GM10266 (cell line): ENCODE data around the gene GCFC2.

Experiments used
- DNase-seq: peaks from one replicate; pipeline ENCODE4 v3.0.0; 2012; ENCODE audit errors: extremely low spot score
- CTCF ChIP-seq: IDR thresholded peaks from 2 replicates; pipeline ENCODE4 v1.5.1; 2012; ENCODE audit warnings: mild to moderate bottlenecking, low read depth; ENCODE audit not compliant: control insufficient read depth, insufficient read depth; ENCODE audit errors: missing control alignments

Gene GCFC2

DNA sequence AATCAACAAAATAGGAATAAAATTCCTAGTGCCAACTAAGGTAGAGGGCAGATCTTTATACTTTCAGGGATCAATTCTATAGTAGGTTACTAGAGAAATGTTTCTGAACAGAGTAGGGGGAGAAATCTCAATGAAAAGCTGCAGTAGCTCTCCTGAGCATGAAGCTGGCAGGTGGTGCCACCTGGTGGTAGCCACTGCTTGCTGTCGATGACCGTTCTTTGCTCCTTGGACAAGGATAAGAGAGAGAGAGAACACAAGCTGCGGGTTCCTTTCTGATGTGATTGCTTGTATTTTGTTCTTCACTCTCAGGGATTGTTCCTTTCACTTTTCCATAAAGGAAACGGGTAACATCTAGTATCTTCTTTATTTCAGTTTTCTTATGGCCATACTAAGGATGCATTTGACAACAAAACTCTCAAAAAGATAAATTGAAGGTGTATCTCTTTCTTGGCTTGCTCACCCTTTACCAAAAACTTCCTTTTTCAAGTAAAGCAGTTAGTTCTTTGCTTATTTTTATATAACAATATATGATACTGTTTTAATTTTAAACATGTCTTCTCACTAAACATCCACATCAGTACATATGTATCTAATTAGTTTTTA, 82.7 kb downstream of the GCFC2 start:
- peak; percentile 58 for DNase-seq
- TF ChIP-seq CTCF, result peak; percentile 92

- no peak for TF ChIP-seq CTCF
Measured at GRCh38 chr2:75622929-75623328, 87.8 kb downstream of the GCFC2 start.

DNA sequence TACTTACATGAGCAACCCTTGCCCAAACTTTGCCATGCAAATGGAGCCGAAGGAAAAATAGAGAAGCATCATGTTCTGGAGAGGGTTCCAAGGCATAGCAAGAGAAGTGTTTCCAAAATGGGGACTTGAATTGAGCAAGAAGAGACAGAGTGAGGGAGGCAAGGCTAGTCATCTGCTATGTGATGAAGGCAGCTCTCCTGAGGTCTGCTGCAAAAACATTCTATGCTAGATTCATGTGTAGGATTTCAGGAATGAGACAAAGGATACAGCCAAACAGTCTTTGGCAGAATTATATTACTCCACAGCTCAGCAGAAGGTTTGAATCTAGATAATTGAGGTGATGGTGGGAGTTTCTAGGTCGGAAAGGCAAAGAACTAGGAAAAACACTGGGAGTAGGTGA, 88.2 kb downstream of the GCFC2 start:
- TF ChIP-seq CTCF, result no peak
- DNase-seq, result no peak

More at GRCh38 chr2:75622929-75623328, 87.8 kb downstream of the GCFC2 start:
- DNase-seq, result no peak

DNA sequence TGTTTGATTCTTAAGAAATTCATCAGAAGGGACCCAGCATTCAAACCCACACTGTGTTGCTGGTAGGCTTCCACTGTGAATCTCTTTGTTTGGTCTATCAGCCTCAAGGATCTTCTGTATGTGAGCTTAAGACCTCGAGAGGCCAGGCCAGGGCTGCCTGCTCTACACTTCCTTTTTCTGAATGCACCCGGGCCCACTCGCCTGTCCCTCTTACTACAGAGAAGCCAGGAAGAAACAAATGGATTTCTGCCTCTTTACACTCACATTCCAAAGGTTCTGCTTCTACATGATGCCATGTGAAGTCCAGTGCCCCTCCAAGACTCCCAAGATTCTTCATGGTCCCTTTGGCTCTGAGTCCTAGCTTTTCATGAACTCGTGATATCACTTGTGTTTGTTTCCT, 89.5 kb downstream of the GCFC2 start:
- no peak for TF ChIP-seq CTCF
- no peak for DNase-seq

- DNase-seq, result no peak
- TF ChIP-seq CTCF, result no peak
Measured at GRCh38 chr2:75619956-75620740, 90.6 kb downstream of the GCFC2 start.

DNA sequence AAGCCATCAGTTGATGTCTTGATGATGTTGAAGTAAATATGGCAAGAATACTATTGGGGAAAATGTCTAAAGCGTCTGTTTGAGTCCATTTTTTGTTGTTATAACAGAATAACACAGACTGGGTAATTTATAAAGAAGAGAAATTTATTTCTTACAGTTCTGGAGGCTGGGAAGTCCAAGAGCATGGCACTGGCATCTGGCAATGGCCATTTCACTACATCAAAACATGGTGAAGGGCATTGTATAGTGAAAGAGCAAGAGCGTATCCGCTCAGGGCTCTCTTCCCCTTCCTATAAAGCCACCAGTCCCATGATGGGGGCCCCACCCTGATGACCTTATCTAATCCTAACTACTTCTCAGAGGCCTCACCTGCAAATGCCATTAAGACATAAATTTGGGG, 93.8 kb downstream of the GCFC2 start:
- TF ChIP-seq CTCF, result no peak
- no peak for DNase-seq

- DNase-seq, result no peak
- TF ChIP-seq CTCF, result no peak
Measured at GRCh38 chr2:75616406-75616805, 94.3 kb downstream of the GCFC2 start.
